ENCODE measurements around the gene TWNK.

The TWNK gene

GRCh38 chr10:100984672-100985177 is 2.6 kb upstream of the TWNK start:
- TF ChIP-seq, protein P1, sequence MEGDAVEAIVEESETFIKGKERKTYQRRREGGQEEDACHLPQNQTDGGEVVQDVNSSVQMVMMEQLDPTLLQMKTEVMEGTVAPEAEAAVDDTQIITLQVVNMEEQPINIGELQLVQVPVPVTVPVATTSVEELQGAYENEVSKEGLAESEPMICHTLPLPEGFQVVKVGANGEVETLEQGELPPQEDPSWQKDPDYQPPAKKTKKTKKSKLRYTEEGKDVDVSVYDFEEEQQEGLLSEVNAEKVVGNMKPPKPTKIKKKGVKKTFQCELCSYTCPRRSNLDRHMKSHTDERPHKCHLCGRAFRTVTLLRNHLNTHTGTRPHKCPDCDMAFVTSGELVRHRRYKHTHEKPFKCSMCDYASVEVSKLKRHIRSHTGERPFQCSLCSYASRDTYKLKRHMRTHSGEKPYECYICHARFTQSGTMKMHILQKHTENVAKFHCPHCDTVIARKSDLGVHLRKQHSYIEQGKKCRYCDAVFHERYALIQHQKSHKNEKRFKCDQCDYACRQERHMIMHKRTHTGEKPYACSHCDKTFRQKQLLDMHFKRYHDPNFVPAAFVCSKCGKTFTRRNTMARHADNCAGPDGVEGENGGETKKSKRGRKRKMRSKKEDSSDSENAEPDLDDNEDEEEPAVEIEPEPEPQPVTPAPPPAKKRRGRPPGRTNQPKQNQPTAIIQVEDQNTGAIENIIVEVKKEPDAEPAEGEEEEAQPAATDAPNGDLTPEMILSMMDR (IDR thresholded peaks at IDR 0.05; ENCODE audit: low read depth, low read length): no peak
- no peak for TF ChIP-seq EZH2phosphoT487 (IDR thresholded peaks at IDR 0.05; ENCODE audit: low read depth)
- H2AFZ ChIP-seq (ENCODE audit: low read depth, low read length): no peak overlapping the region
- H4K20me1 ChIP-seq (ENCODE audit: insufficient read depth, low read length): no peaks in the 10 kb centered on the region
- peaks cover 39% of the 10 kb centered on the region for H3K79me2 ChIP-seq (ENCODE audit: low read length)
- no peaks in the 10 kb centered on the region for H3K27me3 ChIP-seq (ENCODE audit: low read depth, low read length)
- H3K4me1 ChIP-seq (ENCODE audit: low read length): peaks cover 18% of the 10 kb centered on the region
- H3K9me3 ChIP-seq (ENCODE audit: insufficient read depth, low read length): no peaks in the 10 kb centered on the region
- H3K4me2 ChIP-seq (ENCODE audit: low read length): no peak overlapping the region
- peaks cover 6% of the 10 kb centered on the region for H3K36me3 ChIP-seq (replicated peaks; ENCODE audit: low read depth, low read length)
- no peak overlapping the region for H3K9ac ChIP-seq (ENCODE audit: low read length)
- H3K4me3 ChIP-seq (ENCODE audit: low read length): no peak overlapping the region
- H3K27ac ChIP-seq (ENCODE audit: low read length): no peak overlapping the region

- Histone ChIP-seq H3K27me3 (ENCODE audit: low read depth, low read length) (no peaks in the 10 kb centered on the region), H3K4me3 (ENCODE audit: low read length) (no peak overlapping the region), H3K4me1 (ENCODE audit: low read length) (peaks cover 18% of the 10 kb centered on the region), H3K9me3 (ENCODE audit: insufficient read depth, low read length) (no peaks in the 10 kb centered on the region), H3K4me2 (ENCODE audit: low read length) (no peak overlapping the region), H3K79me2 (ENCODE audit: low read length) (peaks cover 45% of the 10 kb centered on the region), H3K36me3 (replicated peaks; ENCODE audit: low read depth, low read length) (peaks cover 9% of the 10 kb centered on the region), H4K20me1 (ENCODE audit: insufficient read depth, low read length) (no peaks in the 10 kb centered on the region), H2AFZ (ENCODE audit: low read depth, low read length) (no peak overlapping the region), H3K27ac (ENCODE audit: low read length) (no peak overlapping the region), H3K9ac (ENCODE audit: low read length) (no peak overlapping the region)
- TF ChIP-seq, protein P1 (IDR thresholded peaks at IDR 0.05; ENCODE audit: low read depth, low read length): no peak
Observed at GRCh38 chr10:100985336-100985735, 2.0 kb upstream of the TWNK start.

GRCh38 chr10:100986623-100986951 is 756 bp upstream of the TWNK start:
- Histone ChIP-seq H3K36me3 (replicated peaks; ENCODE audit: low read depth, low read length) (peaks cover 19% of the 10 kb centered on the region), H3K9me3 (ENCODE audit: insufficient read depth, low read length) (no peaks in the 10 kb centered on the region), H3K27ac (ENCODE audit: low read length) (no peak overlapping the region), H3K4me3 (ENCODE audit: low read length) (peak overlapping the region; percentile 93), H3K9ac (ENCODE audit: low read length) (peak overlapping the region; percentile 76), H3K4me1 (ENCODE audit: low read length) (peaks cover 18% of the 10 kb centered on the region), H4K20me1 (ENCODE audit: insufficient read depth, low read length) (no peaks in the 10 kb centered on the region), H3K79me2 (ENCODE audit: low read length) (peaks cover 57% of the 10 kb centered on the region), H3K4me2 (ENCODE audit: low read length) (peak overlapping the region; percentile 96), H3K27me3 (ENCODE audit: low read depth, low read length) (no peaks in the 10 kb centered on the region), H2AFZ (ENCODE audit: low read depth, low read length) (no peak overlapping the region)
- no peak for TF ChIP-seq EZH2phosphoT487 (IDR thresholded peaks at IDR 0.05; ENCODE audit: low read depth)
- TF ChIP-seq, protein P1 (IDR thresholded peaks at IDR 0.05; ENCODE audit: low read depth, low read length): no peak

DNA sequence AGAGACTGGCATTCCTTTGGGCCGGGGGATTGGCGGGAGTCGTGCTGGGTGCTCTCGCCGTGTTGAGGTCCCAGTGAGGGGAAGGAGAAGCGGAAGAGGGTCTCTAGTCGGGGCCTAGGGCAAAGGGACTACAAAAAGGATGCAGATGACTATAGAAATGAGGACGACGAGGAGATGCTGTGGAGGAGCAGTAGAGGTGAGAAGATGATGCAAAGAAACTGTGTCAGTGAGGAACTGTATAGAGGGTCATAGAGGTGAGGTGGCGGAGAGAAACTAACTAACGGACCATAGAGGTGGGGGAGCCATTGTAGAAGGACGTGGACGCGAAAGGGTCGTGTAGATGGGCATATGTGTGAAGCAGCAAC is 324 bp downstream of the TWNK start:
- no peaks in the 10 kb centered on the region for H4K20me1 ChIP-seq (ENCODE audit: insufficient read depth, low read length)
- peaks cover 18% of the 10 kb centered on the region for H3K4me1 ChIP-seq (ENCODE audit: low read length)
- no peak for TF ChIP-seq EZH2phosphoT487 (IDR thresholded peaks at IDR 0.05; ENCODE audit: low read depth)
- TF ChIP-seq, protein P1 (IDR thresholded peaks at IDR 0.05; ENCODE audit: low read depth, low read length): no peak
- H3K27ac ChIP-seq (ENCODE audit: low read length): no peak overlapping the region
- peak overlapping the region; percentile 96 for H3K4me2 ChIP-seq (ENCODE audit: low read length)
- H3K9me3 ChIP-seq (ENCODE audit: insufficient read depth, low read length): no peaks in the 10 kb centered on the region
- H3K9ac ChIP-seq (ENCODE audit: low read length): peak overlapping the region; percentile 76
- peak overlapping the region; percentile 93 for H3K4me3 ChIP-seq (ENCODE audit: low read length)
- no peaks in the 10 kb centered on the region for H3K27me3 ChIP-seq (ENCODE audit: low read depth, low read length)
- H3K36me3 ChIP-seq (replicated peaks; ENCODE audit: low read depth, low read length): peaks cover 19% of the 10 kb centered on the region
- H3K79me2 ChIP-seq (ENCODE audit: low read length): peaks cover 57% of the 10 kb centered on the region
- peak overlapping the region; percentile 88; the same call in 1 of the 2 replicates for H2AFZ ChIP-seq (ENCODE audit: low read depth, low read length)

Data from OCI-LY3 (cell line).